Measurements from ENCODE around the gene MBLAC1.

GRCh38 chr7:100141555-100141949 lies 14.8 kb downstream of the MBLAC1 start:
- TF ChIP-seq, protein P1, sequence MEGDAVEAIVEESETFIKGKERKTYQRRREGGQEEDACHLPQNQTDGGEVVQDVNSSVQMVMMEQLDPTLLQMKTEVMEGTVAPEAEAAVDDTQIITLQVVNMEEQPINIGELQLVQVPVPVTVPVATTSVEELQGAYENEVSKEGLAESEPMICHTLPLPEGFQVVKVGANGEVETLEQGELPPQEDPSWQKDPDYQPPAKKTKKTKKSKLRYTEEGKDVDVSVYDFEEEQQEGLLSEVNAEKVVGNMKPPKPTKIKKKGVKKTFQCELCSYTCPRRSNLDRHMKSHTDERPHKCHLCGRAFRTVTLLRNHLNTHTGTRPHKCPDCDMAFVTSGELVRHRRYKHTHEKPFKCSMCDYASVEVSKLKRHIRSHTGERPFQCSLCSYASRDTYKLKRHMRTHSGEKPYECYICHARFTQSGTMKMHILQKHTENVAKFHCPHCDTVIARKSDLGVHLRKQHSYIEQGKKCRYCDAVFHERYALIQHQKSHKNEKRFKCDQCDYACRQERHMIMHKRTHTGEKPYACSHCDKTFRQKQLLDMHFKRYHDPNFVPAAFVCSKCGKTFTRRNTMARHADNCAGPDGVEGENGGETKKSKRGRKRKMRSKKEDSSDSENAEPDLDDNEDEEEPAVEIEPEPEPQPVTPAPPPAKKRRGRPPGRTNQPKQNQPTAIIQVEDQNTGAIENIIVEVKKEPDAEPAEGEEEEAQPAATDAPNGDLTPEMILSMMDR (IDR thresholded peaks at IDR 0.05): no peak
- TF ChIP-seq FOXP1 (CRISPR knock-in tag; IDR thresholded peaks at IDR 0.05; ENCODE audit: borderline replicate concordance) (no peak), ZNF512 (CRISPR knock-in tag; IDR thresholded peaks at IDR 0.05; ENCODE audit: borderline replicate concordance) (no peak), USF1 (CRISPR knock-in tag; IDR thresholded peaks at IDR 0.05) (no peak), KAT7 (CRISPR knock-in tag; IDR thresholded peaks at IDR 0.05; ENCODE audit: borderline replicate concordance) (no peak), NFYB (CRISPR knock-in tag; conservative IDR thresholded peaks at IDR 0.05; ENCODE audit: low read depth) (no peak), ZBTB21 (CRISPR knock-in tag; IDR thresholded peaks at IDR 0.05; ENCODE audit: borderline replicate concordance) (no peak), NFE2L1 (CRISPR knock-in tag; IDR thresholded peaks at IDR 0.05) (no peak), ZSCAN18 (CRISPR knock-in tag; IDR thresholded peaks at IDR 0.05) (no peak), RELA (CRISPR knock-in tag; IDR thresholded peaks at IDR 0.05; ENCODE audit: borderline replicate concordance) (no peak)
- TF ChIP-seq, protein P2, sequence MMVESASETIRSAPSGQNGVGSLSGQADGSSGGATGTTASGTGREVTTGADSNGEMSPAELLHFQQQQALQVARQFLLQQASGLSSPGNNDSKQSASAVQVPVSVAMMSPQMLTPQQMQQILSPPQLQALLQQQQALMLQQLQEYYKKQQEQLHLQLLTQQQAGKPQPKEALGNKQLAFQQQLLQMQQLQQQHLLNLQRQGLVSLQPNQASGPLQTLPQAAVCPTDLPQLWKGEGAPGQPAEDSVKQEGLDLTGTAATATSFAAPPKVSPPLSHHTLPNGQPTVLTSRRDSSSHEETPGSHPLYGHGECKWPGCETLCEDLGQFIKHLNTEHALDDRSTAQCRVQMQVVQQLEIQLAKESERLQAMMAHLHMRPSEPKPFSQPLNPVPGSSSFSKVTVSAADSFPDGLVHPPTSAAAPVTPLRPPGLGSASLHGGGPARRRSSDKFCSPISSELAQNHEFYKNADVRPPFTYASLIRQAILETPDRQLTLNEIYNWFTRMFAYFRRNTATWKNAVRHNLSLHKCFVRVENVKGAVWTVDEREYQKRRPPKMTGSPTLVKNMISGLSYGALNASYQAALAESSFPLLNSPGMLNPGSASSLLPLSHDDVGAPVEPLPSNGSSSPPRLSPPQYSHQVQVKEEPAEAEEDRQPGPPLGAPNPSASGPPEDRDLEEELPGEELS (CRISPR knock-in tag; IDR thresholded peaks at IDR 0.05): no peak
